GM19455 (cell line): ENCODE results near the gene CPNE9.
"Not testable (repeated sequence)": the region's sequence is repeated elsewhere in the genome, so short reads cannot be mapped to it uniquely, and the experiment has no call there.

ENCODE experiments used
- ATAC-seq: cut with Tn5 transposase; IDR thresholded peaks from one replicate; pipeline ENCODE4 v1.9.1; 2021; ENCODE audit not compliant: unreplicated experiment

The CPNE9 gene

DNA sequence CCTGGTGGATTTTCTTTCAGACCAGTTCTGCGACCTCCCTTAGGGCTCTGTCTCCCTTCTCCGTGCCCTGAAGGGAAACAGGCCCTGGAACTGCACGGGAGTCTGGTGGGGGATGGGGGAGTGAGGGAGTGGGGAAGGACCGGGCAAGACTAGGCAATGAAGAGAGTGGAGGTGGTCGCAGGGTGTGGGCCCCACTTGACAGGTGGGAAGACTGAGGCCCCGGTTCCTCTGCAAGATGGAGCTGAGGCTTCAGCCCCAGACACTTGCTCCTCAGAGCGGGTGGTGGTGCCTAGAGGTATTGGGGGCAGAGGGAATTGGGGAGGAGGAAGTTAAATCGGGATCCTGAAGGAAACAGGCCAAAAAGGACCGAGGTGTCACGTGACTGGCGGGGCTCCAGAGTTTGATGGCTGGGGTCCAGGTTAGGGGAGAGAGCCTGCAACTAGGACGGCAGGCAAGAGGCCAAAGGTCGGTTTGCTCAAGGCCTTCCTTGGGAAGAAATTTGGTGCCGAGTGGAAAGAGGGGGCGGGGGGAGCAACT lies 66.7 kb downstream of the CPNE9 start:
- ATAC-seq = no peak

- not testable (repeated sequence) for ATAC-seq
Observed at GRCh38 chr3:9771007-9771406, 67.4 kb downstream of the CPNE9 start.

GRCh38 chr3:9776896-9777693 lies 73.5 kb downstream of the CPNE9 start:
- no peak for ATAC-seq

- no peak for ATAC-seq
Observed at GRCh38 chr3:9777694-9778021, 74.0 kb downstream of the CPNE9 start.

GRCh38 chr3:9778143-9779074 lies 74.8 kb downstream of the CPNE9 start:
- no peak for ATAC-seq

GRCh38 chr3:9779075-9779593 lies 75.5 kb downstream of the CPNE9 start:
- ATAC-seq = no peak
